K562 (cell line): ENCODE data around the gene RBFOX1. TPM values are rescaled to one million over a fixed set of nuclear protein-coding genes. Genes with fewer than 3 reads are reported as not detected.

Source experiments
- ATAC-seq: fragments of 200-7000 bp; cut with Tn5 transposase; 3 replicates; pipeline ENCODE4 v1.9.1; 2020; ENCODE audit warnings: moderate library complexity
- BruUV-seq: library from RNA; stranded (reverse); fragments of 400-500 nt; replicated peaks from 2 replicates; lab custom pipeline; 2021; lab: Mats Ljungman, UMichigan
- CTCF ChIA-PET: fragments of 300-600 bp; formaldehyde crosslinking; extraction: SDS; loops from one replicate; lab custom pipeline; 2021; ENCODE audit warnings: low intra/inter-chr PET ratio; lab: Yijun Ruan, JAX
- POLR2A ChIA-PET: fragments of 300-600, 350-650 bp; sonication (Branson Sonifier 250); formaldehyde crosslinking; extraction: SDS; loops from one replicate; lab custom pipeline; 2021; ENCODE audit warnings: antibody characterized with exemption, inconsistent platforms; lab: Yijun Ruan, JAX
- DNase-seq, 4 experiments: peaks; one replicate each; pipeline versions ENCODE4 v3.0.0 to v3.0.0-alpha.2; 2011 to 2018; ENCODE audit warnings: low spot score in 3 of 4, mixed read lengths in 3 of 4; ENCODE audit errors: extremely low read depth in 1 of 4
- FAIRE-seq: peaks from 2 replicates; lab custom pipeline; 2011; peaks lifted over from hg19 to GRCh38; lab: Jason Lieb, UNC
- H2AFZ ChIP-seq: 2 replicates; pipeline ENCODE4 v1.6.0; 2011; ENCODE audit warnings: low read depth, low read length, control low read depth, inconsistent platforms
- H3K27ac ChIP-seq: fragments of 200-600 bp; 3 replicates; pipeline ENCODE4 v1.8.0; 2011; ENCODE audit warnings: low read depth, mild to moderate bottlenecking, control low read depth, inconsistent platforms, low read length, moderate library complexity, mixed read lengths; ENCODE audit errors: extremely low read depth
- H3K27me3 ChIP-seq, 2 experiments: fragments of 300-600 bp in 1 of 2; 2 replicates in 1 of 2; 3 replicates in 1 of 2; pipeline versions ENCODE4 v1.6.0 to v1.8.0; 2011; ENCODE audit warnings: inconsistent platforms in 2 of 2, low read length in 2 of 2, mild to moderate bottlenecking in 1 of 2, mixed read lengths in 1 of 2, moderate library complexity in 1 of 2; ENCODE audit not compliant: control insufficient read depth in 2 of 2, insufficient read depth in 2 of 2
- H3K36me3 ChIP-seq: fragments of 300-600 bp; 3 replicates; pipeline ENCODE4 v1.8.0; 2011; ENCODE audit warnings: mild to moderate bottlenecking, low read length, inconsistent platforms; ENCODE audit not compliant: control insufficient read depth, insufficient read depth
- H3K4me1 ChIP-seq, 2 experiments: fragments of 200-600 bp in 1 of 2; replicated peaks in 1 of 2; 2 replicates in 1 of 2; 3 replicates in 1 of 2; pipeline versions ENCODE4 v1.5.1 to v1.8.0; 2011; ENCODE audit warnings: inconsistent platforms in 2 of 2, low read length in 2 of 2, mild to moderate bottlenecking in 1 of 2, mixed read lengths in 1 of 2, moderate library complexity in 1 of 2; ENCODE audit not compliant: control insufficient read depth in 2 of 2, insufficient read depth in 2 of 2
- H3K4me2 ChIP-seq: 2 replicates; pipeline ENCODE4 v1.6.1; 2011; ENCODE audit warnings: low read length, control low read depth, inconsistent platforms, mixed read lengths; ENCODE audit not compliant: insufficient read depth
- H3K4me3 ChIP-seq: fragments of 200-600 bp; sonication (generic), shearing (Covaris generic); 2 replicates; pipeline ENCODE4 v1.5.1; 2016; ENCODE audit warnings: control low read depth, inconsistent platforms
- H3K79me2 ChIP-seq: fragments of 200-600 bp; 3 replicates; pipeline ENCODE4 v1.8.0; 2011; ENCODE audit warnings: low read length, inconsistent platforms; ENCODE audit not compliant: control insufficient read depth, insufficient read depth
- H3K9ac ChIP-seq, 2 experiments: 2 replicates each; pipeline versions ENCODE4 v1.6.0 to v1.6.1; 2011; ENCODE audit warnings: low read depth in 2 of 2, low read length in 2 of 2, control low read depth in 1 of 2, inconsistent platforms in 1 of 2, mild to moderate bottlenecking in 1 of 2, mixed read lengths in 1 of 2; ENCODE audit not compliant: insufficient read depth in 1 of 2
- H3K9me1 ChIP-seq: one replicate; pipeline ENCODE4 v1.6.0; 2011; ENCODE audit warnings: inconsistent platforms, mild to moderate bottlenecking, low read length, moderate library complexity; ENCODE audit not compliant: control insufficient read depth, insufficient read depth
- H3K9me3 ChIP-seq: replicated peaks from 2 replicates; pipeline ENCODE4 v1.5.1; 2011; ENCODE audit warnings: low read depth, low read length, inconsistent platforms; ENCODE audit not compliant: control insufficient read depth, insufficient read depth
- H4K20me1 ChIP-seq: replicated peaks from 2 replicates; pipeline ENCODE4 v1.6.1; 2011; ENCODE audit warnings: low read length, inconsistent platforms, mixed read lengths; ENCODE audit not compliant: control insufficient read depth, insufficient read depth
- NFE2 ChIP-seq: IDR thresholded peaks from 2 replicates; pipeline ENCODE4 v1.6.1; 2014; ENCODE audit warnings: antibody characterized with exemption, low read depth
- ZFP1 ChIP-seq: fragments of 450-650 bp; formaldehyde crosslinking; IDR thresholded peaks from 2 replicates; pipeline ENCODE4 v1.4.0; 2020; ENCODE audit warnings: mild to moderate bottlenecking, mixed read lengths
- ZNF445 ChIP-seq: fragments of 250-450 bp; sonication (Bioruptor Pico); IDR thresholded peaks from 2 replicates; pipeline ENCODE4 v1.4.0; 2020; ENCODE audit warnings: low read depth, mild to moderate bottlenecking, moderate library complexity
- WGBS: fragments of 100-300 bp; shearing (Covaris generic); methylation state at CpG from one replicate; pipeline ENCODE4 v1.1.6; 2016; ENCODE audit warnings: low coverage, mixed read lengths; ENCODE audit not compliant: insufficient coverage; ENCODE audit errors: missing lambda C conversion rate; 5-methylcytosine and 5-hydroxymethylcytosine counted together
- in situ Hi-C: fragments of 300-500 bp; cut with MboI; formaldehyde crosslinking; loops from 4 replicates; pipeline ENCODE4 v1.15.0; 2018; ENCODE audit warnings: inconsistent platforms, mixed read lengths
- intact Hi-C: fragments of 100-400 bp; cut with micrococcal nuclease; formaldehyde crosslinking; loops from 2 replicates; pipeline ENCODE4 v1.14.2; 2022
- polyA plus RNA-seq, 8 experiments: library from polyadenylated mRNA; depleted of rRNA in 4 of 8; stranded (reverse) in 5 of 8; unstranded in 3 of 8; fragments of >200 nt; fragmentation: Nextera tagmentation in 2 of 8; fragmentation: Illumina TruSeq in 1 of 8; extraction: Ambion mirVana in 2 of 8; extraction: Trizol in 1 of 8; gene quantifications; 2 replicates each; pipeline versions ENCODE4 v1.2.1 to v1.2.3, GENCODE V29; 2011 to 2014; ENCODE audit warnings: inconsistent platforms in 1 of 8, missing spikeins in 1 of 8
- total RNA-seq, 7 experiments: library from RNA; depleted of rRNA in 6 of 7; stranded (reverse); fragments of >200 nt in 6 of 7; fragmentation: Illumina TruSeq in 2 of 7; extraction: Trizol in 2 of 7; gene quantifications; 2 replicates each; pipeline versions ENCODE4 v1.2.1 to v1.2.3, GENCODE V29; 2011 to 2021; ENCODE audit warnings: low replicate concordance in 1 of 7

RBFOX1 gene
- total and polyA plus RNA-seq, 9 of the 15 experiments (the other 6 are each of a cell fraction or from before 2014, with no cell fraction given) = 0.03 TPM; not detected in 8

DNA sequence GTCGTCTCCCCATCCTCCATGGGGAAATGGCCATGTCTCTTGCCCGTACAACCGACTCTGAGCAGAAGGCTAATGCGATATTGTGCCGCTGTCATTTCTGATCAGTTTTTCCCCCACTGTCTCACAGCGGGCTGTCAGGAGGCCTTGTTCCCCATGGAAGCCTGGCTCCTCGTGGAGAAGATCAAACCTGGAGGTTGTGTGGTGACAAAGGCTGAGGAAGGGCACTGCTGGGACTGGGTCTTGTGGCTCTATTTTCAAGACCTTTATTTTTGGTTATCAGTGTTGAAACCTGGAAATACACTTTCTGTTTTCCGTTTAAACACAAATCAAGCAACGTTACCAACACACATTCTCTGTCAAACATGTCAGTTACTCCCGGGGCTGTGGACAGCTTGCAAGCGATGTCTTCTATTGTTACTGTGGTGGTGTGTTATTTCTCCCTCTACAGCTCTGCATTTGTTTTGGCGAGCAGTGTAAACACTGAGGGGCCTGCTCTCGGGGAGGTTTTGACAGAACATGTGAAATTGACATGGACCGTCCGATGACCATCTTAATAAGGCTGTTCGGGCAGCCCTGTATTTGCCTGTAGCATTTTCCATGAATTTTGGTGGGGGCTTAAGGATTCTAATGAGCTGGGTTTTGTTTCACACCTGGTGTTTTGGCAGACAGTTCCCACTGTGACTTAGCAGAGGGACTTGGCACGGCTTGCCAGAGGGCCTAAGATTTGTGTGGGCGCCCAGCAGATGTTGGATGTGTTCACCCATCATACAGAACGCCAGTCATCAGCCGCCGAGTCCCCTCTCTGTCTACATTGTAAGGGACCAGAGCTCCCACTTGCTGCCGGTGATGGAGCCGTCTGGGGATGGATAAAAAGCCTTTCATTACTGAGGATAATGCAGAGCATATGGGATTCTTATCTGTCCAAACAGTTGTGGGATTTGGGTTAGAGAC is 12.5 kb downstream of the RBFOX1 start (continued):
- TF ChIP-seq NFE2 = no peak

- no peak overlapping the region for H3K9ac ChIP-seq
- intact Hi-C loops (no loop called here), in situ Hi-C loops (no loop called here)
- no peaks in the 10 kb centered on the region for H3K79me2 ChIP-seq
- no peak overlapping the region for H3K4me3 ChIP-seq
- no peak for ATAC-seq
- BruUV-seq = no TSS peak
- ChIA-PET CTCF (no interaction called here), POLR2A (no interaction called here)
- no peak for TF ChIP-seq ZFP1
- no peak for TF ChIP-seq ZNF445 (CRISPR knock-in tag)
- H3K4me1 ChIP-seq = no peaks in the 10 kb centered on the region
- no peaks in the 10 kb centered on the region for H3K9me1 ChIP-seq
- no peak overlapping the region for H2AFZ ChIP-seq
- H3K27ac ChIP-seq = no peak overlapping the region
- 0% methylated on average over 2 of the region's 2 CpGs for WGBS
- no peaks in the 10 kb centered on the region for H4K20me1 ChIP-seq
- H3K36me3 ChIP-seq = no peaks in the 10 kb centered on the region
- H3K27me3 ChIP-seq = peaks cover 0 to 3% of the 10 kb centered on the region in 2 experiments; a peak in 2 of 5 replicates
- H3K9me3 ChIP-seq = no peaks in the 10 kb centered on the region
- no peak for FAIRE-seq
- DNase-seq = no peak
- no peak overlapping the region for H3K4me2 ChIP-seq
Observed at GRCh38 chr16:7350806-7351205, 18.2 kb downstream of the RBFOX1 start.
